ENCODE measurements around the gene PHACTR2.

The PHACTR2 gene

GRCh38 chr6:143759666-143760065, 81.9 kb downstream of the PHACTR2 start:
- H3K9me3 ChIP-seq = peaks cover 3% of the 10 kb centered on the region; the same call in 1 of the 2 replicates
- H3K4me2 ChIP-seq = peak overlapping the region; percentile 37
- H4K20me1 ChIP-seq = no peaks in the 10 kb centered on the region
- no peaks in the 10 kb centered on the region for H3K27me3 ChIP-seq
- H3K36me3 ChIP-seq = peaks cover 6% of the 10 kb centered on the region; the same call in 1 of the 2 replicates
- no peak overlapping the region for H3K27ac ChIP-seq
- H3K9ac ChIP-seq = no peak overlapping the region
- H3K4me3 ChIP-seq = no peak overlapping the region
- TF ChIP-seq Cebpa-rat (IDR thresholded peaks at IDR 0.05) = no peak
- peaks cover 12% of the 10 kb centered on the region for H3K4me1 ChIP-seq

- Histone ChIP-seq H3K4me1 (peaks cover 12% of the 10 kb centered on the region), H4K20me1 (no peaks in the 10 kb centered on the region), H3K4me2 (no peak overlapping the region), H3K27ac (no peak overlapping the region), H3K9ac (no peak overlapping the region), H3K27me3 (no peaks in the 10 kb centered on the region), H3K9me3 (peaks cover 3% of the 10 kb centered on the region; the same call in 1 of the 2 replicates), H3K4me3 (no peak overlapping the region), H3K36me3 (peaks cover 9% of the 10 kb centered on the region; the same call in 1 of the 2 replicates)
- no peak for TF ChIP-seq Cebpa-rat (IDR thresholded peaks at IDR 0.05)
These were observed 83.3 kb downstream of the PHACTR2 start for GRCh38 chr6:143761074-143761473.

- H3K4me2 ChIP-seq = no peak overlapping the region
- no peak overlapping the region for H3K27ac ChIP-seq
- peaks cover 8% of the 10 kb centered on the region; the same call in 1 of the 2 replicates for H3K36me3 ChIP-seq
- no peak for TF ChIP-seq Cebpa-rat (IDR thresholded peaks at IDR 0.05)
- H3K4me1 ChIP-seq = peaks cover 12% of the 10 kb centered on the region
- no peaks in the 10 kb centered on the region for H4K20me1 ChIP-seq
- H3K9ac ChIP-seq = no peak overlapping the region
- H3K9me3 ChIP-seq = peaks cover 3% of the 10 kb centered on the region; the same call in 1 of the 2 replicates
- H3K4me3 ChIP-seq = no peak overlapping the region
- no peaks in the 10 kb centered on the region for H3K27me3 ChIP-seq
These were observed 84.4 kb downstream of the PHACTR2 start for GRCh38 chr6:143762126-143762525.

GRCh38 chr6:143765422-143766184, 87.8 kb downstream of the PHACTR2 start:
- Histone ChIP-seq H4K20me1 (no peaks in the 10 kb centered on the region), H3K4me3 (no peak overlapping the region), H3K9ac (no peak overlapping the region), H3K4me2 (no peak overlapping the region), H3K27ac (no peak overlapping the region), H3K27me3 (no peaks in the 10 kb centered on the region), H3K9me3 (no peaks in the 10 kb centered on the region), H3K36me3 (0 out of 2 replicates have a peak, but pooled peaks cover 3% of the 10 kb centered on the region), H3K4me1 (no peaks in the 10 kb centered on the region)
- no peak for TF ChIP-seq Cebpa-rat (IDR thresholded peaks at IDR 0.05)

- Histone ChIP-seq H3K27me3 (no peaks in the 10 kb centered on the region), H3K27ac (no peak overlapping the region), H3K4me2 (no peak overlapping the region), H4K20me1 (no peaks in the 10 kb centered on the region), H3K9ac (no peak overlapping the region), H3K4me1 (no peaks in the 10 kb centered on the region), H3K9me3 (no peaks in the 10 kb centered on the region), H3K36me3 (0 out of 2 replicates have a peak, but pooled peaks cover 3% of the 10 kb centered on the region), H3K4me3 (no peak overlapping the region)
- TF ChIP-seq Cebpa-rat (IDR thresholded peaks at IDR 0.05) = no peak
These were observed 88.4 kb downstream of the PHACTR2 start for GRCh38 chr6:143766185-143766553.

- Histone ChIP-seq H3K36me3 (0 out of 2 replicates have a peak, but pooled peaks cover 8% of the 10 kb centered on the region), H3K4me3 (no peak overlapping the region), H3K27me3 (no peaks in the 10 kb centered on the region), H3K9me3 (no peaks in the 10 kb centered on the region), H3K4me1 (no peaks in the 10 kb centered on the region), H3K4me2 (no peak overlapping the region), H3K27ac (no peak overlapping the region), H4K20me1 (no peaks in the 10 kb centered on the region), H3K9ac (no peak overlapping the region)
- no peak for TF ChIP-seq Cebpa-rat (IDR thresholded peaks at IDR 0.05)
These were observed 89.7 kb downstream of the PHACTR2 start for GRCh38 chr6:143767433-143767832.

GRCh38 chr6:143772116-143773086, 94.6 kb downstream of the PHACTR2 start:
- no peaks in the 10 kb centered on the region for H4K20me1 ChIP-seq
- H3K4me1 ChIP-seq = no peaks in the 10 kb centered on the region
- H3K27me3 ChIP-seq = no peaks in the 10 kb centered on the region
- no peak overlapping the region for H3K4me2 ChIP-seq
- no peaks in the 10 kb centered on the region for H3K9me3 ChIP-seq
- H3K36me3 ChIP-seq = 0 out of 2 replicates have a peak, but pooled peaks cover 14% of the 10 kb centered on the region
- no peak overlapping the region for H3K4me3 ChIP-seq
- H3K27ac ChIP-seq = no peak overlapping the region
- H3K9ac ChIP-seq = no peak overlapping the region
- no peak for TF ChIP-seq Cebpa-rat (IDR thresholded peaks at IDR 0.05)

GRCh38 chr6:143773506-143774150, 95.9 kb downstream of the PHACTR2 start:
- Histone ChIP-seq H3K27me3 (no peaks in the 10 kb centered on the region), H3K27ac (no peak overlapping the region), H3K4me3 (no peak overlapping the region), H3K9ac (no peak overlapping the region), H3K4me1 (no peaks in the 10 kb centered on the region), H4K20me1 (no peaks in the 10 kb centered on the region), H3K4me2 (no peak overlapping the region), H3K36me3 (0 out of 2 replicates have a peak, but pooled peaks cover 14% of the 10 kb centered on the region), H3K9me3 (no peaks in the 10 kb centered on the region)
- TF ChIP-seq Cebpa-rat (IDR thresholded peaks at IDR 0.05) = no peak

- Histone ChIP-seq H3K4me1 (no peaks in the 10 kb centered on the region), H3K27me3 (no peaks in the 10 kb centered on the region), H4K20me1 (no peaks in the 10 kb centered on the region), H3K9me3 (no peaks in the 10 kb centered on the region), H3K4me2 (no peak overlapping the region), H3K9ac (no peak overlapping the region), H3K4me3 (no peak overlapping the region), H3K36me3 (0 out of 2 replicates have a peak, but pooled peaks cover 14% of the 10 kb centered on the region), H3K27ac (no peak overlapping the region)
- TF ChIP-seq Cebpa-rat (IDR thresholded peaks at IDR 0.05) = no peak
These were observed 96.6 kb downstream of the PHACTR2 start for GRCh38 chr6:143774347-143774746.

Measured in BLaER1 (cell line).